IMR-90 (cell line): ENCODE measurements around the gene SLC30A2. TPM values are rescaled to one million over a fixed set of nuclear protein-coding genes. Genes with fewer than 3 reads are reported as not detected.

Experiments used
- MAFK ChIP-seq: IDR thresholded peaks from 2 replicates; pipeline ENCODE4 v1.6.1; 2012; ENCODE audit warnings: low read depth, low read length, improper control_type of control experiment
- RCOR1 ChIP-seq: IDR thresholded peaks from 2 replicates; pipeline ENCODE4 v1.6.1; 2012; ENCODE audit warnings: mild to moderate bottlenecking, low read length, improper control_type of control experiment; ENCODE audit not compliant: insufficient replicate concordance
- USF2 ChIP-seq: fragments of 150-350 bp; IDR thresholded peaks from 2 replicates; pipeline ENCODE4 v1.6.1; 2017; ENCODE audit warnings: mild to moderate bottlenecking, antibody characterized with exemption, low read length, low read depth
- polyA plus RNA-seq, 3 experiments: library from polyadenylated mRNA; depleted of rRNA; stranded (reverse); fragments of >200 nt; gene quantifications; 2 replicates each; pipeline ENCODE4 v1.2.3, GENCODE V29; 2012; ENCODE audit warnings: low replicate concordance in 1 of 3
- total RNA-seq: library from RNA; depleted of rRNA; stranded (reverse); fragments of >200 nt; gene quantifications from 2 replicates; pipeline ENCODE4 v1.2.3, GENCODE V29; 2012

Gene SLC30A2
- total and polyA plus RNA-seq, 2 of the 4 experiments (the other 2 are of a cell fraction), result not detected

- TF ChIP-seq USF2 (no peak), RCOR1 (no peak), MAFK (no peak)
Observed at GRCh38 chr1:25991937-25992688, 53.8 kb downstream of the SLC30A2 start (continued).
